GM08714 (cell line): ENCODE measurements around the gene SUSD5.

Source experiments
- H3K4me3 ChIP-seq: fragments of 200-500 bp; sonication (Bioruptor generic); 2 replicates; pipeline ENCODE4 v1.5.1; 2014; ENCODE audit warnings: mild to moderate bottlenecking, low read length, inconsistent platforms
- ZNF274 ChIP-seq: IDR thresholded peaks from 2 replicates; pipeline ENCODE4 v1.6.1; 2012; ENCODE audit warnings: mild to moderate bottlenecking, low read depth, low read length

The SUSD5 gene

GRCh38 chr3:33218446-33219174, at the start of gene SUSD5:
Gene SUSD5 (minus strand): TSS chr3:33218810. CDS start chr3:33218797, 13 bp downstream.
- TF ChIP-seq ZNF274, result no peak
- H3K4me3 ChIP-seq, result peak within 1 kb of the TSS; percentile 1; the same call in 1 of the 2 replicates

- no peak for TF ChIP-seq ZNF274
Measured at GRCh38 chr3:33260104-33260503, 41.5 kb upstream of the SUSD5 start.

GRCh38 chr3:33256249-33256648, 37.6 kb upstream of the SUSD5 start:
- TF ChIP-seq ZNF274, result no peak

More at GRCh38 chr3:33260104-33260503, 41.5 kb upstream of the SUSD5 start:
- H3K4me3 ChIP-seq, result no peak overlapping the region

GRCh38 chr3:33250712-33251111, 32.1 kb upstream of the SUSD5 start:
- no peak for TF ChIP-seq ZNF274
- H3K4me3 ChIP-seq, result no peak overlapping the region

More at GRCh38 chr3:33256249-33256648, 37.6 kb upstream of the SUSD5 start:
- no peak overlapping the region for H3K4me3 ChIP-seq

GRCh38 chr3:33246786-33247185, 28.2 kb upstream of the SUSD5 start:
- no peak overlapping the region for H3K4me3 ChIP-seq
- TF ChIP-seq ZNF274, result no peak

- H3K4me3 ChIP-seq, result no peak overlapping the region
- no peak for TF ChIP-seq ZNF274
Measured at GRCh38 chr3:33240261-33240660, 21.7 kb upstream of the SUSD5 start.

GRCh38 chr3:33238923-33239322, 20.3 kb upstream of the SUSD5 start:
- TF ChIP-seq ZNF274, result no peak
- H3K4me3 ChIP-seq, result no peak overlapping the region

- H3K4me3 ChIP-seq, result no peak overlapping the region
- no peak for TF ChIP-seq ZNF274
Measured at GRCh38 chr3:33237439-33237838, 18.8 kb upstream of the SUSD5 start.

- TF ChIP-seq ZNF274, result no peak
- no peak overlapping the region for H3K4me3 ChIP-seq
Measured at GRCh38 chr3:33236005-33236404, 17.4 kb upstream of the SUSD5 start.

- TF ChIP-seq ZNF274, result no peak
- H3K4me3 ChIP-seq, result no peak overlapping the region
Measured at GRCh38 chr3:33233884-33234283, 15.3 kb upstream of the SUSD5 start.

- no peak overlapping the region for H3K4me3 ChIP-seq
- no peak for TF ChIP-seq ZNF274
Measured at GRCh38 chr3:33231756-33232465, 13.3 kb upstream of the SUSD5 start.

- H3K4me3 ChIP-seq, result no peak overlapping the region
- TF ChIP-seq ZNF274, result no peak
Measured at GRCh38 chr3:33229947-33230346, 11.3 kb upstream of the SUSD5 start.

- H3K4me3 ChIP-seq, result no peak overlapping the region
- TF ChIP-seq ZNF274, result no peak
Measured at GRCh38 chr3:33229066-33229465, 10.5 kb upstream of the SUSD5 start.

- no peak for TF ChIP-seq ZNF274
- no peak overlapping the region for H3K4me3 ChIP-seq
Measured at GRCh38 chr3:33221241-33221640, 2.6 kb upstream of the SUSD5 start.

GRCh38 chr3:33219175-33219487, 521 bp upstream of the SUSD5 start:
- no peak for TF ChIP-seq ZNF274
- peak overlapping the region; percentile 1; the same call in 1 of the 2 replicates for H3K4me3 ChIP-seq
